EL (cell line): ENCODE results near the gene TMEM248.

Experiments
- DNase-seq: peaks from one replicate; pipeline ENCODE4 v3.0.0-alpha.2; 2016

Gene TMEM248

GRCh38 chr7:67006965-67007364 lies 85.9 kb downstream of the TMEM248 start:
- no peak for DNase-seq
